Suprapubic skin (tissue), 4 donors: ENCODE results near the gene PNMA6E. TPM values are rescaled to one million over a fixed set of nuclear protein-coding genes. Genes with fewer than 3 reads are reported as not detected.

ENCODE experiments used
- DNase-seq, 2 donors: peaks; one replicate each; pipeline ENCODE4 v3.0.0-alpha.2; 2019; ENCODE audit warnings: low spot score in 2 of 2
- H3K27ac ChIP-seq: fragments of 200-600 bp; sonication (generic); one replicate; pipeline ENCODE4 v1.5.1; 2019
- H3K27me3 ChIP-seq: fragments of 200-600 bp; sonication (generic); one replicate; pipeline ENCODE4 v1.5.1; 2019
- H3K36me3 ChIP-seq: fragments of 200-600 bp; sonication (generic); one replicate; pipeline ENCODE4 v1.5.1; 2019
- H3K4me1 ChIP-seq: fragments of 200-600 bp; sonication (generic); one replicate; pipeline ENCODE4 v1.5.1; 2019
- H3K4me3 ChIP-seq: fragments of 200-600 bp; sonication (generic); one replicate; pipeline ENCODE4 v1.5.1; 2019; ENCODE audit warnings: mild to moderate bottlenecking
- H3K9me3 ChIP-seq: fragments of 200-600 bp; sonication (generic); one replicate; pipeline ENCODE4 v1.5.1; 2019
- EP300 ChIP-seq: sonication (generic); formaldehyde crosslinking; IDR thresholded peaks from one replicate; pipeline ENCODE4 v1.6.1; 2017; ENCODE audit warnings: antibody characterized with exemption
- POLR2A ChIP-seq, 2 donors: fragments of 450-650 bp; IDR thresholded peaks; one replicate each; pipeline ENCODE4 v1.6.1; 2017; ENCODE audit warnings: antibody characterized with exemption in 2 of 2, mild to moderate bottlenecking in 2 of 2, moderate library complexity in 2 of 2
- POLR2AphosphoS5 ChIP-seq, 3 donors: sonication (generic); formaldehyde crosslinking; IDR thresholded peaks; one replicate each; pipeline ENCODE4 v1.6.1; 2017; ENCODE audit warnings: antibody characterized with exemption in 3 of 3
- WGBS: methylation state at CpG from one replicate; pipeline ENCODE4 v1.1.5; 2018; 5-methylcytosine and 5-hydroxymethylcytosine counted together
- total RNA-seq, 4 donors: library from RNA; depleted of rRNA; stranded (reverse); fragments of >200 nt; gene quantifications; one replicate each; pipeline ENCODE4 v1.1.0, GENCODE V29; 2016
- TF ChIP-seq, protein P1 (sequence below), 2 donors: fragments of 200-600 bp in 1 of 2; fragments of 450-650 bp in 1 of 2; sonication (generic) in 1 of 2; IDR thresholded peaks; one replicate each; pipeline ENCODE4 v1.5.1; 2016 to 2019; ENCODE audit warnings: antibody characterized with exemption in 2 of 2, mild to moderate bottlenecking in 1 of 2, moderate library complexity in 1 of 2

The PNMA6E gene
- total RNA-seq, 4 donors from 2014 or later, result 0.29 TPM; not detected in 3

DNA sequence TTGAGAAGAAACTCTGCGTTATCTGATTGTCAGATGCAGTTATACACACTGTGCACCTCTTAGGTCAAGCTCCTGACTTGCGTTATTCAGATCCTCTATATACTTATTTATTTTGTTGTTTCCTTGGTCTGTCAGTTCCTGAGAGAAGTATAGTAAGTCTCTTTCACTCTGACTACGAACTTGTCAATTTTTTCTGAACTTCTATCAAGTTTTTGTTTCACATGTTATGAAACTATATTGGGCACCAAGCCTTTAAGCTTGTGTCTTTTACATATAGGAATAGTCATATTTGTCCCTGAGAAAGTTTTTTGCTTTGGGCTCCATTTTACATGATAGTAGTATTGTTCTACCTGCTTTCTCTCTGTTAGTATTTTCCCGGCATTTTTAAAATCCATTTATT is 35.5 kb downstream of the PNMA6E start:
- no peak for DNase-seq
- TF ChIP-seq EP300 (no peak), POLR2A (IDR thresholded peaks at IDR 0.05) (no peak), POLR2AphosphoS5 (IDR thresholded peaks at IDR 0.05) (no peak)
- TF ChIP-seq, protein P1, sequence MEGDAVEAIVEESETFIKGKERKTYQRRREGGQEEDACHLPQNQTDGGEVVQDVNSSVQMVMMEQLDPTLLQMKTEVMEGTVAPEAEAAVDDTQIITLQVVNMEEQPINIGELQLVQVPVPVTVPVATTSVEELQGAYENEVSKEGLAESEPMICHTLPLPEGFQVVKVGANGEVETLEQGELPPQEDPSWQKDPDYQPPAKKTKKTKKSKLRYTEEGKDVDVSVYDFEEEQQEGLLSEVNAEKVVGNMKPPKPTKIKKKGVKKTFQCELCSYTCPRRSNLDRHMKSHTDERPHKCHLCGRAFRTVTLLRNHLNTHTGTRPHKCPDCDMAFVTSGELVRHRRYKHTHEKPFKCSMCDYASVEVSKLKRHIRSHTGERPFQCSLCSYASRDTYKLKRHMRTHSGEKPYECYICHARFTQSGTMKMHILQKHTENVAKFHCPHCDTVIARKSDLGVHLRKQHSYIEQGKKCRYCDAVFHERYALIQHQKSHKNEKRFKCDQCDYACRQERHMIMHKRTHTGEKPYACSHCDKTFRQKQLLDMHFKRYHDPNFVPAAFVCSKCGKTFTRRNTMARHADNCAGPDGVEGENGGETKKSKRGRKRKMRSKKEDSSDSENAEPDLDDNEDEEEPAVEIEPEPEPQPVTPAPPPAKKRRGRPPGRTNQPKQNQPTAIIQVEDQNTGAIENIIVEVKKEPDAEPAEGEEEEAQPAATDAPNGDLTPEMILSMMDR (IDR thresholded peaks at IDR 0.05), result no peak
- Histone ChIP-seq H3K27me3 (no peaks in the 10 kb centered on the region), H3K36me3 (no peaks in the 10 kb centered on the region), H3K9me3 (no peaks in the 10 kb centered on the region), H3K4me1 (no peaks in the 10 kb centered on the region), H3K4me3 (no peak overlapping the region), H3K27ac (no peak overlapping the region)
- 76% methylated on average over 4 of the region's 4 CpGs for WGBS

DNA sequence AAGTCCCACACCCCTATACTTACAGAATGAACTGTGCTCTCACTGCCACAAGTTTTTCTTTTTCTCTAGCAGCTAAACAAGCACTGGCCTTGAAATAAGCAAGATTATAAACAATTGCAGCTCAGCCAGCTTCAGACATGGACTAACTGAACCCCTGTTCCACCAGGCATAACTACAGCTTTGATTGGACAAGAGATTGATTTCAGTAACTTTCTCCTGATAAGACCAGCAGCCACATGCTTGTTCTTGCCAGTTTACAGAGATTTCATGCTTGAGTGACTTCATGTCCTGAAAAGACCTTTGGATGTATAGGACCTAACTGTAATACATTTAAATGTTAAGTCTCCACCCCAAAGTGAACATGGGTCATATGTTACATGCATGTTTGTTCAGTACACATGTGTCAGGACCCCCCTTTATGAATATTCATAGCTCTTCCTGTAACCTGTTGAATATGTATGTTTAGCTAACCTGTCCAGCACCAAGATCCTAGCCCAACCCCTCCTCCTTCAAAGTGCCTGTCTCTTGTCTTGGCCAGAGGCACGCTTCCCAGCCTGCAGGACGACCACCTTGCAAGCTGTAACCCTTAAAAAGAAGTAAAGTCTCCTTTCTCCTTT is 39.3 kb downstream of the PNMA6E start:
- Histone ChIP-seq H3K27me3 (no peaks in the 10 kb centered on the region), H3K4me3 (no peak overlapping the region), H3K4me1 (no peaks in the 10 kb centered on the region), H3K9me3 (no peaks in the 10 kb centered on the region), H3K36me3 (no peaks in the 10 kb centered on the region), H3K27ac (no peak overlapping the region)
- DNase-seq, result no peak
- no peak for TF ChIP-seq EP300
- TF ChIP-seq, protein P1 (IDR thresholded peaks at IDR 0.05), result no peak
- no peak for TF ChIP-seq POLR2A (IDR thresholded peaks at IDR 0.05)
- no peak for TF ChIP-seq POLR2AphosphoS5 (IDR thresholded peaks at IDR 0.05)
- WGBS, result 24% methylated on average over 2 of the region's 2 CpGs

DNA sequence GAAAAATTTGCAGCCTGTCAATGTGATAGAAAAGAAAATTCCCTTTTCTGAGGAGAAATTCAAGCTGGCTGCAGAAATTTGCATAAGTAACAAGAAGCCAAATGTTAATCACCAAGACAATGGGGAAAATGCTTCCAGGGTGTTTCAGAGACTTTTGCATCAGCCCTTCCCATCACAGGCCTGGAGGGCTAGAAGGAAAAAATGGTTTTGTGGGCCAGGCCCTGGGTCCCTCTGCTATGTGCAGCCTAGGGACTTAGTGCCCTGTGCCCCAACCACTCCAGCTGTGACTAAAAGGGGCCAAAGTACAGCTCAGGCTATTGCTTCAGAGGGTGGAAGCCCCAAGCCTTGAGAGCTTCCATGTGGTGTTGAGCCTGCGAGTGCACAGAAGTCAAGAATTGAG is 43.3 kb downstream of the PNMA6E start:
- 100% methylated on average over 1 of the region's 1 CpG for WGBS
- no peak for TF ChIP-seq POLR2AphosphoS5 (IDR thresholded peaks at IDR 0.05)
- TF ChIP-seq EP300, result no peak
- TF ChIP-seq POLR2A (IDR thresholded peaks at IDR 0.05), result no peak
- TF ChIP-seq, protein P1 (IDR thresholded peaks at IDR 0.05), result no peak
- DNase-seq, result no peak

DNA sequence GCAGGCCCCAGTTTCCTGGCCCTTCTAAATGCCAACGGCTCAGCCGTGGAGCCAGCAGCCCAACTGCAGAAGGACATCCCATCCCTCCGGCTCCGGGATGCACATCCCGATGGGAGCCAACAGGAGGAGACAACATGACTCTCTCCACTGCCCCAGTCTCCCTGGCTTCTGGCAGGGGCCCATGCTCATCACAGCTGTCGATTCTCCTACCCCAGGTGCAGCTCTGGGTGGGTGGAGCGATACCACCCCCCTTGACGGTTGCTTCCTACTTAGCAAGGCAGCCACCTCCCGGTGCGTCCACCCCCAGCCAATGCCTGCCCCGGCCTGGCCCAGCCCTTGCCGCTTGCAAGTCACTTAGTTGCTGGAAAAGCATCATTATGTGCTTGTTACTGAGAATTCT is 47.7 kb downstream of the PNMA6E start:
- TF ChIP-seq POLR2AphosphoS5 (IDR thresholded peaks at IDR 0.05), result no peak
- TF ChIP-seq, protein P1 (IDR thresholded peaks at IDR 0.05), result no peak
- no peak for TF ChIP-seq POLR2A (IDR thresholded peaks at IDR 0.05)
- TF ChIP-seq EP300, result no peak
- Histone ChIP-seq H3K4me1 (no peaks in the 10 kb centered on the region), H3K9me3 (no peaks in the 10 kb centered on the region), H3K36me3 (peaks cover 6% of the 10 kb centered on the region), H3K4me3 (no peak overlapping the region), H3K27ac (no peak overlapping the region), H3K27me3 (no peaks in the 10 kb centered on the region)
- no peak for DNase-seq
- 70% methylated on average over 4 of the region's 12 CpGs for WGBS

More for the DNA sequence above, 43.3 kb downstream of the PNMA6E start:
- Histone ChIP-seq H3K4me1 (no peaks in the 10 kb centered on the region), H3K9me3 (no peaks in the 10 kb centered on the region), H3K4me3 (no peak overlapping the region), H3K36me3 (no peaks in the 10 kb centered on the region), H3K27ac (no peak overlapping the region), H3K27me3 (no peaks in the 10 kb centered on the region)

DNA sequence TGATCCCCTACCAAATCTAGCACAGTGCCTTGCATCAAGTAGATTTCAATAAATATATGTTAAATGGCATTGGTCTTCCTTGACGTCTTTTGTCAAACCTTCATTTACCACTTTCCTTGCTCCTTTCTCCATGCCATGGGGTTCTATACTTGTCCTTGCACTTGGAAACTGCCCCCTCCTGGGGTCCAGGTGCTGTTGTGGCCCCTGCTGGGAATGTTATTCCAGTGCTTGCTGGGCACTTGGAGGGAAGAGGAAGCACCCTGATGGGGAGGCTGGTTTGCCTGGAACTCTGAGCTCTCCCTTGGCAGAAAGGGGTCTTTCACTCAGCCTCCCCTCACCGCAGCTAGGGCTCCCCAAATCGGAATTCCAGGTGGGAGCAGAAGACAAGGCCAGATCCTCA is 48.3 kb downstream of the PNMA6E start:
- no peaks in the 10 kb centered on the region for H3K27me3 ChIP-seq
- no peak overlapping the region for H3K27ac ChIP-seq
- H3K4me1 ChIP-seq, result no peaks in the 10 kb centered on the region
- peaks cover 6% of the 10 kb centered on the region for H3K36me3 ChIP-seq
- 78% methylated on average over 2 of the region's 3 CpGs for WGBS
- TF ChIP-seq POLR2AphosphoS5 (IDR thresholded peaks at IDR 0.05), result no peak
- TF ChIP-seq POLR2A (IDR thresholded peaks at IDR 0.05), result no peak
- TF ChIP-seq, protein P1 (IDR thresholded peaks at IDR 0.05), result no peak
- no peaks in the 10 kb centered on the region for H3K9me3 ChIP-seq
- no peak for DNase-seq
- no peak overlapping the region for H3K4me3 ChIP-seq
